NCI-H1092 treated with DMSO at 0.1 percent for 48 hours (cell line): ENCODE data around the gene ELMO1.

Source experiments
- DNase-seq: peaks from one replicate; lab custom pipeline; 2025; lab: John Stamatoyannopoulos, UW

The ELMO1 gene

DNA sequence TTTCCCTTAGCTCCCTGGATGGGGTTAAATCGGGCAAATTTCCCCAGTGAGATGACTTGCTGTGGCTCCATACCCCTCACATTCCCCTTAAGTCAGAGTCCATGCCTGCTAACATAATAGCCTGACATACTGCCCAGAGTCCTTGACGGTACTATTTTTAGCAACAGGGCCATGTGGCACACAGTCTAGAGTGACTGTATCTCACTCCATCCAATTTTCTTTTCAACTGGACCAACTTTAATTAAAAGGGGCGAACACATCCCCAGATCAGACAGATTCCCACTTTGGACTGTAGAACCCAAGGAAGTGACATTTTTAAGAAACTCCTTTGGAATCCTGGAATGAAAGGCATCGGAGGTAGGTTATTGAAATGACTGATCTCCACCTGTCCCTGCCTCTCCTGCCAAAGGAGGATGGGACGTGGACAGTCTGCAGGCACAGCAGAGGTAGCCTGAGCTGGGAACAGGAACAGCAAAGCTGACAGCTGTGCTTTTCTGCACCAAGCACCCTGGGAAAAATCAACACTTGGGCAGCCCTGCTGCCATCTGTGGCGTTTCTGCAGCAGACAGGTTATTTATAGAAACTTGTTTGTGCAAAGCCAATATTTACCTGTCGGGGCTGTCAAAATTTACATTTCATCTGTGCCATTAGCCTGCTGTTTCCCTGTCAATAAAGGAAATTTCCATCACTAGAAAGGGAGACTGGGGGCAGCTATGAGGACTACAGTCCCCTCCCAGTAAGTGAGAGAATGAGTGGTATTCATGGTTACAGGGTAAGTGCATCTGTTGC, 502.9 kb downstream of the ELMO1 start:
- peak; percentile 96 for DNase-seq

DNA sequence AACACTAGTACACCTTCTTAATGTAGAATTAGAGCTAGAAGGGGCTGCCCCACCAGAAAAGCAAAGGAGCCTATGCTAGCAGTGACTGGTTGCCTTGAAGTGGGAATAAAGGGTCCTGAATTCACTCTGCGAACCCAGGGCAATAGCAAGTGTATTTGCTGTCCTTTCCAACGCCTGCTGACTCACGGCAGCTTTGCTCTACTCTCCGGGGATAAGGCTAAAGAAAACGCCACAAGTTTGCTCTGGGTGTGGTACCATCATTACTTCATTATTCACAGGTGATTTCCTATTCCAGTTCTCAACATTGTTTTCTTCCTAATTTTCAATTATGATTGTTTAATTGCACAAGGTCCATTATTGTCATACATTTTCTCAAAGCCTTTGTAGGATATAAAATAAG, 503.8 kb downstream of the ELMO1 start:
- no peak for DNase-seq

DNA sequence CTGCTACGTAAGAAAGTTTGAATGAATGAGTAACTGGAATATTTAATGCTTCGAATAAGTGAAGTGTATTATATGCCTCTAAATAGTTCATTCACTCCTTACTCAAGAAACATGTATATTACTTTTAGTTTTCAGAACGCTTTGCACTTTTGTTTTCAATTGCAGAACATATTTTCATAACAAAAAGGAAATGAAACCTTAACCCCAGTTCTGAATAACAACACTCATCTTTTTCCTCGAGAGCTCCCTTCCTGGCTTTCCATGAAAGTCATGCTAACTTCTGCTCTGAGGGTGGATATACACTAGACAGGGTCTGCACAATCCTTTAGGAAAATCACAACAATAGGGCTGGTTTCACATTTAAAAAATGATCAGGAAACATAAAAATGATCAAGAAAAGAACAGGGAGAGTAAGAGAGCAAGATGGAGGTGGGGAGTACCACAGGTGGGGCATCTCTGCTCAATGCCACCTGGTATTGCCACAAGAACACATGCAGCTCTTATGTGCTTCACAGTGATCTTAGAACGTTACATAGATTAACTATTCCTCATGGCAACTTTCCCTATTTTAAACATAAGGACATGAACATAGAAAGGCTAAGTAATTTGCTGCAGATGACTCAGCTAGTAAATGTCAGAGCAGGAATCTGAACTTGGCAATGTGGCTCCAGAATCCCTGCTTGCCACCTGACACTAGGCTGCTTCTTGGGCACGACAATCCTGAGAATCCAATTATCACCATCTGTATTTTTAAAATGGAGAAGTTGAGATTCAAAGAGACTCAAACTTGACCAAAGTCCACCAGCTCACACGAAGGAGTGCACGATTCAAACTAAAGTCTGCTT, 504.9 kb downstream of the ELMO1 start:
- DNase-seq: no peak

DNA sequence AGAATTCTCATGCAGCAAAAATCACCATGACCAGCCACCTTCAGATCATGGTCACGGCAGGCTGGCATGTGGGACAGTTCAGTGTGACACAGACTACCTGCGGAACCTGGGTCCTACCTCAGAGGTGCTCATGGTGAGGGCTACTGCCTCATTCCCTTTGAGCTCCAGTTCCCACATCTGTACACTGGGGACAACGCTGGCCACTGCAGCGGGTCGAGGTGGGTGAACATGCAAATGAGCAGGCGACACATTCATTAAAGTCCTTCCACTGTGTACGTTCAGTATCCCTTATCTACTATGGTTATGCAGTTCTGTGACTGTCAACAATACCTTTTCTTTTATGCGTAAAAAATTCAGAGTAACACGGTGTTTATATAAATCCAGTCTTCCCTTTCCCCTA, 505.7 kb downstream of the ELMO1 start:
- no peak for DNase-seq

DNA sequence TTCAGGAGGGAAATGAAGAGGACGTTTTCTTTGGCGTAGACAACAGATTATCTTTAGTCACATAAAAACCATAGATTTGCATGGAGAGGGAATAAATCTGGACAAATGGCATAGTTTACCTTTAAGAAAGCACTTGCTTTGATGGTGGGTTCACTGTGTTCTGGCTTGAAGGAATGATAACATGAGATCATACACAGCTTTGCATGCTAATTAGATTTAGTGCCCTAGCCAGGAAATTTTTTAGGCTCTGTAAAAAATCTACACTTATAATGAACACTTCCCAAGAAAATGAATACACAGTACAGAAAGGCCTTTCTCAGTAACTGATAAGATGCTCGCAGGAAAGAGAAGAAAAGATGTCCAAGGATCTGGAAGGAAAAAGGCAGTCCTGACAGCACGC, 506.1 kb downstream of the ELMO1 start:
- no peak for DNase-seq

DNA sequence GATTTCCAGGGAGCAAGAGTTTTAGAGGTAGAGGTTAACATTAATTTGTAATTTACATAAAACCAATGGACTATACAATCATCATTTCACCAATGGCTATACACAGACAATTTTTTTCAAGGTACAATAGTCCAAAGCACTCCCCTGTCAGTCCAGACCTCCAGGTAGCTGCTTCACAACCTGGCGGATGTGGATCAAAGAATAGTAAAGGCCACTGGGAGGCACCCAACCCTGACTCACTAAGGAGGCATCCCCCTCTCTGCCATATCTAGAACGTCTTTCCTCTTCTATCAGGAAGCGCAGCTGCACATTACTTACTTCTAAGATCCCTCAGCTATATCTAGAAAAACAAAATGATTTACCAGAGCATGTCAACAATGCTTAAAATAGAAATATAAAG, 506.6 kb downstream of the ELMO1 start:
- DNase-seq: no peak

DNA sequence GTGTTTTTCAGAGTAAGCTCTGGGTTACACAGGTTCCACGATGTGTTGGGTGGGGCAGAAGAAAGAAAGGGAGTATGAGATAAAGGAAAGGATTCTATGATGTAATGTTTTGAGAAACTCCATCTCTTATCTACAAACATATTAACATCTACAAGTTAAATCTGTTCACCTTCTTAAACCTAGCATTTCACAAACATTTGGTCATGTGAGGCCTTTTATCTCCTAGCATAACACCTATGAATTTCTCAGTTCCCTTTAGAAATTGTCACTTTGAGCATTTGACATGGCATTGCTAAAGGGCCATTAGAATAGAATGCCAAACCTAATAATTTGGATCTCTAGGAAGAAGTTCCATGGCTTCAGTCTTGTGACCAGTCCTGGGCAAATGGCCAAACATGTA, 507.3 kb downstream of the ELMO1 start:
- no peak for DNase-seq

DNA sequence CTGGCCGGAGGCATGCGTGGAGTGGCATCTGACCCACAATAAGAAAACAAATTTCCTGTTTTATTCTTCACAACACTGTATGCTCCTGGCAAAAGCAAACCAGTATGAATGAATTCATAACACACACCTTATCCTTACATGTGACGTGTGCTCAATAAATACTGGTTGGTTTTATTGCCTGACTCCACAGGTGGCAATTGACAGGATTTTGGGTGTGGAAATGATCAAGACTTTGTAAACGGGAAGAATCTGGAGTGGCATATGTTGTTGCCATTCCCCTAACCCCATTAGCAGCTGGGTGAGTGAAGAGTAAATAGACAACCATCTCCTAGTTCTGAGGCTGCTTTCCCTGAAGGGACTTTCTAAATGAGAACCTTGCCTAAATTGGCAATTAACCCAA, 508.8 kb downstream of the ELMO1 start:
- peak; percentile 60 for DNase-seq

DNA sequence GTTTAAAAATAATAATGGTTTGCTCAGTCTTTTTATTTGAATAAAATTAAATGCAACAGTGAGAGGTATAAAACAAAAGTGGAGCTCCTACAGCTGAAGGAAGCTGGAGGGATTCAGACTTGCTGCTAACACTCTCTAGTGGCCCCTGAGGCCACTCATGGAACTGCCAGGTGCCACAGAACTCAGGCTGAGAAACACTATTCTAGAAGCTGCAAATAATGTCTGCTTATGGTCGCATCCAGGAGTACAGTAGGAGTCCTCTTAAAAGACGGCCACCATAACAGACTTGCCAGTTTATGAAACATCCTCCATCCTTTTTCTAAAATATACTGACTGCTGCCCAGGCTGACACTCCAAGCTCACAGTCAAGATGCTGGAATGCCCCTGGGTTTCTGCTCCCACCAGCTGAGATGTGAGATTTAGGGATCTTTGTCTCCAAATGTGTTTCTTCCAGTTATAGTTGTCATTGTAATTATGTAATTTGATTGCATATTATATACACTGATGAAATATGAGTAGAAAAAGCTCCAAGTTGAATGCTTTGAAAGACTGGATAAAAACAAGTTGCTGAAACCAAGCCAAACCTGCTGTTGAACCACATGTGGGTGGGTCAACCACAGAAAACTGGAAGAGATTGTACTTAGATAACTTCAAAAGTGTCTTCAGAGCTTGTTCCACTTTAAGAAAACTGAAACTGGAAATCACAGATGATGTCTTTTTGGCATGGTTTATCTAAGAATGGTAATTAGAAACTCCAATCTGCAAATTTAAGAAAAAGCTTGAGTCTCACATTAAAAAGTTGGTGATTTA, 510.7 kb downstream of the ELMO1 start:
- no peak for DNase-seq

DNA sequence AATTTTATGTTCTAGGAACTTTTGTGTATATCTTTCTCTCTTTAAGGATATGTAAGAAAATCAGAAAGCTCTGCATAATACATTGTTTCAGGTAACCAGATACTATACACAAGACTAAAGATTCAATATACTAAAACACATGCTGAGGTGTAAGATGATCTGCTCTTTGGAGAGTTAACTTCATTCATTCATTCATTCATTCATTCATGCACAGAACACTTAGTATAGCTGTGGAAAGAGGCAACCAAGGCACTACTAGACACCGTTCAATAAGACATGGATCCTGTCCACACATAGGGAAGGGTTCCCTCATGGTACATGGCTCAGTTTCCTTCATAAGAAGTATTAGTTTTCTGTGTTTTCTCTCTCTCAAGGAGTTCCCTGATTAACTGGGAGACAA, 516.8 kb downstream of the ELMO1 start:
- DNase-seq: no peak

DNA sequence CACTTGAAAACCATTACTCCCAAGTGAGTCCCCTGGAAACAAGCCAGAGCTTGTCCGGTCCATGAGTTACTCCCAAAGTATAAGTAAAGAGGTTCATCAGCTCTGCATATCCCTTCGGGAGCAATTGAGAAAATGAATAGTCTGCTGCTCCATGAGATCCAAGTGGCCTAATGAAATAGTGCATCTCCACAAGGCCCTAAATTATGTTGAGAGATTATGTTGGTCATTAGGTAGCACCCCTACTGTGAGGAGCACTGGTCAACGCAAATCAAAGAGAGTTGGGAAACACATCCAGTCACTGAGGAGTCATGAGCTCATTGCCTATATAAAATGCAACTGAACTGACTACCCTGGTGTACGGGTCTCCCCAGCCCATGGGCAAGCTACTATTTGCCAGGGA, 518.9 kb downstream of the ELMO1 start:
- peak; percentile 37 for DNase-seq

DNA sequence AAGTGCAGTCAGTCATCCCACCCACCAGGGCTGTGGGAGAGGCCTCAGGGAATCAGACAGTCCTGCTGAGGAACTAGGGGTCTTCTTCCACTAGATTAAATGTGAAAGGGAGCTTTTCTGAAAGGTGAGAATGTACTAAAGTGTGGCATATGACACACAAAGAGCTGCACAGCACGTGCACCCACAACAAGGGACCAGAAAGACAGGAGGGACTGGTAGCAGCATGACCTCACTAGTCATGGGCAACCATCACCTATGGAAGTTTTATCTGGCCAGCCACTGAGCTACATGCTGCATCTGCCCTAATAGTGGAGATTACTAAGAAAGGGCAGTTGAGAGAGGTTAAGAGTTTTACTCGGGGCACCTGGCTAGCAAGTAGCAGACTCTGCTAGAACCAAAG, 519.9 kb downstream of the ELMO1 start:
- DNase-seq: no peak

DNA sequence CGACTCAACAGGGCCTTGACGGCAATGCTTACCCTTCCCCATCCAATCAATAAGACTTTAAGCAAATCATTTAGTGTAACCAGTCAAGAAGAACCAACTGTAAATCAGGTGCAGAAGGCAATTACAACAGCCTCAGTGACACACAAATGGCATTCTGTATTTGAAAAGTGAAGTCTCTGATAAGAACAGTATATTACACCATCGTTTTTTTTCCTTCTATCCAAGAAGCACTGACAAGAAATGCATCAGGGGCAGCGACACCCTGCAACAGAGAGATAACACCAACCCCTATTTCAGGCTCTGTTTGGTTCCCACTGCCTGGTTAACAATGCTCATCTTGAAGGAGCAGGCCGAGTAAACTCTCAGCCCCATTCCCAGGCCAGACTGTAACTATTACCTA, 520.4 kb downstream of the ELMO1 start:
- no peak for DNase-seq

DNA sequence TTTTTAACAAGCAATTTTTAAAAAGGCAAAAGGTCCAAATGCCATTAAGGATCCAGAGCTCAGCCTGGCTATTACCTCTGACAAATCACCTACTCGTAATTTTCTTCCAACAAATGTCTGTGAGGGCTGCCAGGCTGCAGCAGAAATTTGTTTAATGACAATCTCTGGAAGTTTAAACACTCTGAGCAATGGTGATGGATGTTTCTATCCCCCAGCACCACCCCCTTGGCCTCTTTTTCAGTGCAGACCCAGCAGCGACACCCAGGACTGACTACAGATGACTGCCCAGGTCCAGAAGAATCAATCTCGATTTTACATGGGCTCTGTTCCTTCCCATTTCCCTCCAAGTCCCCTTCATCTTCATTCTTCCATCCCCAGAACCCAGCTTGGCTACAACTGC, 523.0 kb downstream of the ELMO1 start:
- no peak for DNase-seq

DNA sequence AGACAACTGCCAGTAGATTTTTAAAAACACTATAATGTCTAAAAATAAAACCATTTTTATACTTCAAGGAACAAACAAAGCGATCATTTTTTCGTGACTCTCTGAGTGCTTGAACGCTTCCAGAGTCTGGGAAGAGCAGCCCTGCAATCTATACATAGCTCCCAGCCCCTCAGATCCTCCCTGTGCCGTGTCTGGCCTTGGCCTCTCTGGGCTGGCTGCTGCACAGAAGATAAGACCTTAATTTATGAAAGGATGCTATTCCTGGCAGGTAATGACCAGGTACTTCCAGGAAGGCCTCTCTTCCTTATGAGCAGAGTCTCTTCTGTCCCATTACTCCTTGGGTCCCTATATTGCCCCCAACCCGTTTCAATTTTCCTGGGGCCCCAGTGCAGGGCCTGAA, 523.5 kb downstream of the ELMO1 start:
- no peak for DNase-seq

DNA sequence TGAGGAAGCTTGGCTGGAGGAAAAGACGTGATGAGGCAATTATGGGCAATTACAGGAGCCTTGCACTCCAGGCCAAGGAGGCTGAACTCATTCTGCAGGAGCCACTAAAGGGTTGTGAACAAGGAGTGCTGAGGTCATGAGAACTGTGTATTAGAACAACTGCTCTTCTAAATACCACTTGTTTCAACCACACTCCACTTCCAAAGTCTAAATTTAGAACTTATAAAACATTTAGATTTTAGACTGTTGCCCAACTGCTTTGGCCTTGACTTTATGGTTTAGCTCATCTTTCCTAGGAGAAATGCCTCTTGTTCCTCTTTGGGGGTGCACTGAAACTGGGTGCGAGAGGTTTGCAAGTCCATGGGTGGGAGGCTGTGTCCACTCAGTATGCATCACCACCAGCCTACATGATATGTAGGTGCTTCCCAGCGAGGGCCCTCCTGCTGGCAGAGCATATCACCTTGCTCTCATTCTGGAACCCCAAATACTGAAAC, 524.7 kb downstream of the ELMO1 start:
- no peak for DNase-seq

DNA sequence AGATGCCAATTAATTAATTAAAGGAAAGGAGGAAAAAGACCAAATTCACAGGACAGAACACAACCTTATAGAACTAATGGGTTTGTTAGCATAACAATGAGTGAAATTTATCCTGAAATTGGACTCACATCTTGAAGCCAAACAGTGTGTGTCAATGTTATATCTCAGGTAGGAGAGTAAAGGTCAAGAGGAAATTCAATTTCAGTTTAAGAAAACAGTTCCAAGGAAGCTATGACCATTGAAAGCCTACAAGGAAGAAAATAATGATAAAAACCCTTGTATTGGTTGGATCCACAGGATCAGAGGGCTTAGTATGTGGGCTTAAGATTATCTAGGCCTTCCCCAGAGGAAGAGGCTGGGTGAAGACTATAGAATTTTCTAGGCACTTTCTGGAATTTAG, 525.5 kb downstream of the ELMO1 start:
- no peak for DNase-seq

DNA sequence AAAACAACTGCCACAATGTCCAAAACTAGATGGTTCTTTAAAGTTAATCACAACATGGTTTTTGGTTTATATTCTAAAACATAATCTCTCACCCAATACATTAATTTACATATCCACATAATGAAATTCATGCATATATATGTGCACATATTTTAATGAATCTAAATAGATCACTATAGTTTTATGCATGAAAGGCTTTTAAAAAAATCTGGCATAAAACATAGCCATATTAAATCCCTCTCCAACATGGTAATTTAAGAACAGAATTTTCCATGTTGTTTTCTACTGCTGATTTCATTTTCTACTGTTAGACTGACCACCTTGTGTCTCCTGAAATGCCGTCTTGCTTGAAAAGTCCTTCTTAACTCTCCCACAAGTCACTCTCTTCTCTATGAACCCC, 528.2 kb downstream of the ELMO1 start:
- DNase-seq: no peak

DNA sequence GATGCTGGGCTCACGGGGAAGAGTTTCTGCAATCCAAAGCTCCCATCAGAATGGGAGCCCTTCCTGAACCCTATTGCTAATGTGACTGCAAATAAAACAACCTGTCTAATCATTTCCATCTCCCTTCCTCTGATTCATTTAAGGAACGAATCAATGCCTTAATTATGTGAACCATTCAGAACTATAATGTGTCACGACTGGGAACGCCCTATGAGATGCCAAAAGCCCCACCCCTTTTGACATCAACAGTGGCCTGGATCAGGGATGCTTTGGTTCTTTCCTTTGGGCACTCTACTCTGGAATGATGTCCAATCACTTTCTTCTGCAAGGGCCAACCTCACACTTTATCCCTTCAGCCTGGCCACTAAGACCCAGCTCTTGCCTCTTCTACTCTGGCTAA, 528.9 kb downstream of the ELMO1 start:
- DNase-seq: no peak

DNA sequence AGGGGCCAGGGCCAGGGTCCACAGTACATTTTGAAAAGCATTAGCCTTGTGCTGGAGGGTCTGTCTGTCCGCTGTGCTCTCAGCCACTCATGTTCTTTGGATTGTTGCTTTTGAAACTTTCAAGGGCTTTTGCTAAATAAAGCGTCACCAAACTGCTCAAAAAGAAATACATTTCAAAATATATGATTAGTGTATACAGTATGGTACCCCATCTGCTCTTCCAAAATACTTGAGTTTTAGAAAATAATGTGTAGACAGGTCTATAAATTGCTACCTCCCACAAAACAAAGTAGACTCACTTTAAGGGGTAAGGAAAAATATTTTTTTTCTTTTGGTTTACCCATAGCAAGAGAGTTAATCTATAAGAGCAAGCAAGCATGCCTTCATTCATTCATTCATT, 530.1 kb downstream of the ELMO1 start:
- no peak for DNase-seq

DNA sequence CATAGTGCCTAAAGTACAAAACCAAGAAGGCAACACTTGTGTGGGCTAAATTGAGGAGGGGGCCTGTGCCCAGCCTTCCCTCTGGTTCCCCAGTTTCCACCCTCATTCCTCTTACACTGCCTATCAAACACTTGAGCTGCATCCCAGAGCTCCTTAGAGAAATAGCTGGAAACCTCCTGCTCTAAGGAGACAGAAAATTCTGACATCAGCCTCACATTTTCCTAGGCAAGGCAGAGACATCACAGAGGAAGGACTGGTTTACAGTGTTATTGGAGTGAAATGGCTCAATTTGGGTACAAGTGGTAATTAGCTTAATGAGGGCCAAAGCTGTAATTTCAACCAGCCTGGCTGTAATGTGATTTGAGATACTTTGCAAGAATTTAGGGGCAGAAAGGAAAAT, 532.0 kb downstream of the ELMO1 start:
- no peak for DNase-seq

DNA sequence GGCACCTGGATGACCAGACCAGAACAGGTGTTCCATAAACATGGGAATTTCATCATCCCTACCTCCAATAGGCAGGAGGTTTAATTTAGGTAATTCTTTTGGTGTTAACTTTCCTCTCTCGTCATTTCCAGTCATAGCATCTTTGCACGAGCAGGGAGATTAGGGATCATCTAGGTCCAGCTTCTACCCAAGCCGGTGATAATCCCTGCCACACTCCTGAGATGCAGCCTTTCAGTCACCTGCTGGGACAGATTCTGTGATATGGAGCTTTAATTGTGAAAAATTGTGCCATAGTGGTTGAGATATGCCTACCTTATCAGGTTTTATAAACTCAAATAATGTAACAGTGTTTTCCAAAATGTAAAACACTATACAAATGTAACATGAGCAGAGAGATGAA, 532.5 kb downstream of the ELMO1 start:
- no peak for DNase-seq

DNA sequence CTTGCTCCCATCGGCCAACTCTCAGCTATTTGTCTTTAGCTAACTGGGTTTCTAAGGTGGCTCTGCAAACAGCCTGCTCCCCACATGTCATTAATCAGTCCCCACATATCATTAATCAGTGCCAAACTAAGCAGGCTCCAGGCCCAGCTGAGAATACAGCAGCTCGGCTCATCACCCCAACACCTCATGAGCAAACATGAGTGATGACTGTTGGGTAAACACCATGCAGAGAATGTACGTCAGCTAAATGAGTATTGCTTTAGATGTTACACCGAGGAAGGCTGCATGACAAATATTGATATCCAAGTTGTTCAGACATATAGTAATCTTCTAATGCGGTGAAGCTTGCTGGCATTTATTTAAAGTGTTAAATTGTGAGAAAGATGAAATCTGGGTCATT, 536.9 kb downstream of the ELMO1 start:
- DNase-seq: peak; percentile 13
